ENCODE data around the gene CDC34.

The CDC34 gene

GRCh38 chr19:574658-575526 lies 43.3 kb downstream of the CDC34 start:
- no peaks in the 10 kb centered on the region for H3K9me3 ChIP-seq
- peaks cover 0 to 53% (median 42%) of the 10 kb centered on the region in 4 donors for H3K4me1 ChIP-seq
- intact Hi-C loops (cut with DNase I; ENCODE audit: low total_unique reads), result no loop called here
- no peak for DNase-seq
- H3K27ac ChIP-seq, result no peak overlapping the region
- no peaks in the 10 kb centered on the region for H3K27me3 ChIP-seq
- peak overlapping the region; percentile 12 to 15 for H3K4me3 ChIP-seq
- no peak for TF ChIP-seq CTCF (IDR thresholded peaks at IDR 0.05)
- H3K36me3 ChIP-seq, result peaks cover 6 to 20% (median 10%) of the 10 kb centered on the region in 3 donors

GRCh38 chr19:575527-576506 lies 44.3 kb downstream of the CDC34 start:
- intact Hi-C loops (cut with DNase I; ENCODE audit: low total_unique reads), result no loop called here
- no peak for DNase-seq
- Histone ChIP-seq H3K9me3 (no peaks in the 10 kb centered on the region), H3K36me3 (peaks cover 15 to 29% (median 16%) of the 10 kb centered on the region in 3 donors), H3K27me3 (no peaks in the 10 kb centered on the region), H3K27ac (no peak overlapping the region), H3K4me3 (peak overlapping the region; percentile 12 to 15), H3K4me1 (peaks cover 0 to 52% (median 42%) of the 10 kb centered on the region in 4 donors)
- no peak for TF ChIP-seq CTCF (IDR thresholded peaks at IDR 0.05)

- no peak for DNase-seq
- peaks cover 0 to 4% of the 10 kb centered on the region in 2 donors for H3K27me3 ChIP-seq
- peaks cover 0 to 44% (median 33%) of the 10 kb centered on the region in 4 donors for H3K4me1 ChIP-seq
- no peak overlapping the region for H3K27ac ChIP-seq
- TF ChIP-seq CTCF (IDR thresholded peaks at IDR 0.05), result no peak
- intact Hi-C loops (cut with DNase I; ENCODE audit: low total_unique reads), result no loop called here
- no peak overlapping the region for H3K4me3 ChIP-seq
- H3K9me3 ChIP-seq, result no peaks in the 10 kb centered on the region
- peaks cover 23 to 40% (median 27%) of the 10 kb centered on the region in 3 donors for H3K36me3 ChIP-seq
Observed at GRCh38 chr19:576768-577438, 45.3 kb downstream of the CDC34 start.

- Histone ChIP-seq H3K4me3 (no peak overlapping the region), H3K27me3 (peaks cover 0 to 7% of the 10 kb centered on the region in 2 donors), H3K36me3 (peaks cover 32 to 48% (median 33%) of the 10 kb centered on the region in 3 donors), H3K9me3 (no peaks in the 10 kb centered on the region), H3K27ac (no peak overlapping the region), H3K4me1 (peaks cover 0 to 44% (median 33%) of the 10 kb centered on the region in 4 donors)
- intact Hi-C loops (cut with DNase I; ENCODE audit: low total_unique reads), result no loop called here
- TF ChIP-seq CTCF (IDR thresholded peaks at IDR 0.05), result no peak
- no peak for DNase-seq
Observed at GRCh38 chr19:577439-578392, 46.2 kb downstream of the CDC34 start.

Data from tibial artery (tissue), 4 donors.